DMS 273 (cell line): ENCODE measurements around the gene WNK2.

ENCODE experiments used
- DNase-seq: peaks from one replicate; lab custom pipeline; 2025; ENCODE audit not compliant: unreplicated experiment; lab: John Stamatoyannopoulos, UW

The WNK2 gene

DNA sequence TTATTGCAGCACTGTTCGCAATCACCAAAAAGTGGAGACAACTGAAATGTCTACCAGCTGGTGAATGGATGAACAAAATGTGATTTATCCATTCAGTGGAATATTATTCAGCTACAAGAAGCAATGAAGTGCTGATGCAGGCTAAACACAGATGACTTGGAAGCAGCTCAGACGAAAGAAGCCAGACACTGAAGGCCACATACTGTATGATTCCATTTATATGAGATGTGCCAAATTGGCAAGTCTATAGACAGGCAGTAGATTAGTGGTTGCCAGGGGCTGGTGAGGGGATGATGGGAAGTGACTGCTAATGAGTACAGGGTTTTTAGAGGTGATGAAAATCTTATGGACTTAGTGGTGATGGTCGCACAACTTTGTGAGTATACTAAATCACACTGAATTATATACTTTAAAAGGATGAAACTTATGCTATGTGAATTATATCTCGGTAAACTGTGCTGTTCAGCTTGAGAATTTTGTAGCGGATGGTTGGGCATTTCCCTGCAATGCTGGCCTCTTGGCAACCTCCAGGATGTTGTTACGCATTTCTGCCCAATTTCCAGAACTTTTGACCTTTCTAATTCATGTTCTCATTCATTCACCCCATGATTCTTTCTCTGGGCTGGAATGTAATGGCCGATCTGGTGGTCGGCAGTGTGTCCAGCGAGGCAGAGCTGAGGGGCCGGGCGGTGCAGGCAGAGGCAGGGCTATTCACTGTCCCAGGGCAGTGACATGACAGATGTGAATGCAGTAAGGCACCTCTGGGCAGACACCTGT is 22.0 kb upstream of the WNK2 start:
- no peak for DNase-seq

DNA sequence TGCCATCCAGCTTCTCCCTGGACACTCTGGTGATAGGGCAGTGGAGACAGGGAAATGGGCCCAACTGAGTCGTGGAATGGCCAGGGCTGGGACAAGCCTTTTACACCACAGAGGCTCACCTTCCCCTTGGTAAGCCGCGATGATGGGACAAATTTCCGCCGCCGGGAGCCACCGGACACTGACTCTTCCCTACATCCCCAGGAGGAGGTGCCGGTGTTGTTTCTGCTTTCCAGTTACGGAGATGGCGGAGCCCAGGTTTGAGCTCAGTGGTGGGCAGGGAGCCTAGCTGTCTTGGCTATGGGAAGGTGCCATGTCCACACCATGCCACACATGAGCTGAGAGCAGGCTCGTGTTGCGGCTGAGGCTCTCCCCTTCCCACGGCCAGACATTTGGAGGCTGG is 19.9 kb upstream of the WNK2 start:
- DNase-seq, result no peak

DNA sequence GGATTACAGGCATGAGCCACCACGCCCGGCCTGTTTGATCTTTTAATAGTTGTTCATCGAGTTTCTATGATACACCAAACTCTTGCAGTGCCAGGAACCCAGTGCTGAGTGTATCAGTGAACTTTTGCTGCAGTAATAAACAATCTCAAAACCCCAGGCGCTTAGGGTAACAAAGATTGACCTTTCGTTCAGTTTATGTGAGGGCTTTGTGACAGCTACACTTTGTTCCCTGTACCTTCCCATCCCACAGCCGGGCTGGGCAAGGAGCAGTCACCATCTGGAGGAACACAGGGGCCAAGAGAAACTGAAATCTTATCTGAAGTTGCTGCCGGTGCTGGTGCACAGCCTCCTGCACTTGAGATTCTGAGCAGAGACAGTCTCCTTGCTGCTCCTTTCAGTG is 17.2 kb upstream of the WNK2 start:
- DNase-seq, result peak; percentile 41

DNA sequence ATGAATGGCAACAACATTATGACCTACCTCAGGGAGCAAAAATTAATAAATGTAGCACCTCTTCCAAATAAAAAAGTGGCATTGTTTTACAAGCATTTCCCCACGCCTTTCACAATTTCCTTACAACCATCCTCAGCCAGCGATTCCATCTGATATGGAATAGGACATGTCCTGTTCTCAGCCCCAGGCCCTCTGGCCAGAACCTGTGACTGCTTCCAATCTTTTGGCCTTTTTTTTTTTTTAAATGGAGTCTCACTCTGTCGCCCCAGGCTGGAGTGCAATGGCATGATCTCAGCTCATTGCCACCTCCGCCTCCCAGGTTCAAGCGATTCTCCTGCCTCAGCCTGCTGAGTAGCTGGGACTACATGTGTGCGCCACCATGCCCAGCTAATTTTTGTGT is 16.8 kb upstream of the WNK2 start:
- no peak for DNase-seq

DNA sequence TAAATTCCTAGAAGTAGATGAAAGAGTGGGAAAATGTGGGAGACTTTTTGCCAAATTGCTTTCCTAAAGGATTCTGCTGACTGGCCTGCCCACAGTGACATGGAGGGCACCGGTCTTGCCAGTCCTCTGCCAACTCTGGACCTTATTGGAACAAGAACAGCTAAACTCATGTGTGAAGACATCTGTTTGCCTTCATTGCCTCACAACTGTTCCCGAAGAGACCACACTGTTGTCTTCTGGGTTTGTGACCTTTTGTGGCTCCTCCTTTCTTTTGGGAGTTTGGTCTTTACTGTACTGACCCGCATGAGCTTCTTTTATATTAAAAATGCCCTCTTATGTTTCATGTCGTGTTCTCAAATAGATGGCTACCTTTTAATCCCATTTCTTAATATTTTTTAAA is 16.1 kb upstream of the WNK2 start:
- DNase-seq, result no peak

DNA sequence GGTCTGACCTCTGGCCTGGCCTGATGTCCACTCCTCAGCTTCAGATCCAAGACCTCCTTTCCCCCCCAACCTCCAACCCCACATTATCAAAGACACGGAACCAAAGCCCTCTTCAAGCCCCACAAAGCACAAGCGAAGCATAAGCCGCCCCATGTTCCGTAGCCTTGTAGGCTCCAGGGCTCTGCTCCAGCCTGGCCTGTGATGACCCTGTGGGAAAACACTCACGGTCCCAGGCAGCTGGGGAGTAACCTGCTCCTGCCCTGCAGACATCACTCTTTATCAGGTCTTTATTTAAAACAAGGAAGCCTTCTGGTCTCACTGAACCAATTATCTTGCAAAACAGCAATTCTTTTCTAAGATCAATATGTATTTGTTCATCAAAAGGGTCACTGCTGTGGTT is 15.4 kb upstream of the WNK2 start:
- DNase-seq, result no peak

DNA sequence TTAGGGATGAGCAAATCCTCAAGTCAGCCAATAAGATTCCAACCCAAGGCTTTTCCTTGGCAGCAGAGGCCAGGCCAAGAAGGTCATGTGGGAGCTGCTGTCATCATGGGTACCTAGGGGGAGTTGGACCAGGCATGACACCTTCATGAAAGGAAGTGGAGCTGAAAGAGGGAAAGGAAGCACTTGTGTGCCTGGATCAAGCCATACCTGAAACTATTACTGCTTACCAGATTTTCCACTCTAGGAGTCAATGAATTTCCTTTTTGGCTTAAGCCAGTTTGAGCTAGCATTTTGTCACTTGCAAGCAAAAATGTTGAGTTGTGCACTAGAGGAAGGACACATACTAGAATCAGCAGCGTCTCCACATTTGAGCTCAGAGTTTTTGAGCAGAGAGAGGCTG is 14.5 kb upstream of the WNK2 start:
- no peak for DNase-seq

DNA sequence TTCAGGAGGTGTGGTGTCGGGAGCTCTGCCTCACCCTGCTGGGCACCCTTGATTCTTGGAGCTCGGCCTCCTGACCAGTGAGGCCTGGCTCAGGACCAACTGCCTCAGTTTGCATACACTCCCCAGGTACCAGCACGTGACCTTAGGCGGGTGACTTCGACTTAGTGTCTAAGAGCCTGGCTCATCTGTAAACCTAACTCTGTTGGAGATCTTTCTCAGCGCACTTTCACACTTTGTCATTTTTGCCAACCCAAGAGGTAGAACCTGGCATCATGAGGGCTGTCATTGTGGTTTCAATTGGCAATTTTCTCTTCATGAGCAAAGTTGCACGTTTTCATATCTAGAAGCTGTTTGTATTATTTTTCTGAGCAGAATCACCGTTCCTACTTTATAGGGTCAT is 13.4 kb upstream of the WNK2 start:
- no peak for DNase-seq

DNA sequence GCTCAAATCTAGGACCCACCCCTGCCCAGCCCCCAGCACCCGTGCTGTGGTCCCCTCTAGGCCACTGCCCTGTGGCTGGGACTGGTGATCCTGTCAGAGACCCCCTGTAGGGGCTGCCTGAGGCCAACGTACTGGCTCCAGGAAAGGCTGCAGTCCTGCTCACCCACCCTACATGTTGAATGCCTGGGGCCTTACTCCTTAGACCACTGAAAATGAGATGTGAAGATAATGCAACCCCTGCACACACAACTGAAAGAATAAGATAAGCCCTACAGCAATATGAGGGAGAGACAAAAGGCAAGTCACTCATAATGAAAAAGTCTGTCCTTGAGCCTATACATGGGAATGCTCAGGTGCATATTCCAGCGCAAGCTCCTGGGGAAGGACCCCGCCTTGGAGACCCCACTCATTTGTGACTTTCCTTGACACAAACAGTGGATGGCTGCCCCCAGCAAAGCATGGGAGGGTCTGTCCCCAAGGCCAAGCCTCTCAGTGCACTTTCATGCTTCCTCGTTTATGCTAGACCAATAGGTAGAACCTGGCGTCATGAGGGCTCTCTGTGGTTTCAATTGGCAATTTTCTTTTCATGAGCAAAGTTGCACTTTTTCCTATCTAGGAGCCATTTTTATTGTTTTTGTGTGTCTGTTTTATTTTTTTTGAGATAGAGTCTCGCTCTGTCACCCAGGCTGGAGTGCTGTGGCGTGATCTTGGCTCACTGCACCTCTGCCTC is 12.5 kb upstream of the WNK2 start:
- no peak for DNase-seq

DNA sequence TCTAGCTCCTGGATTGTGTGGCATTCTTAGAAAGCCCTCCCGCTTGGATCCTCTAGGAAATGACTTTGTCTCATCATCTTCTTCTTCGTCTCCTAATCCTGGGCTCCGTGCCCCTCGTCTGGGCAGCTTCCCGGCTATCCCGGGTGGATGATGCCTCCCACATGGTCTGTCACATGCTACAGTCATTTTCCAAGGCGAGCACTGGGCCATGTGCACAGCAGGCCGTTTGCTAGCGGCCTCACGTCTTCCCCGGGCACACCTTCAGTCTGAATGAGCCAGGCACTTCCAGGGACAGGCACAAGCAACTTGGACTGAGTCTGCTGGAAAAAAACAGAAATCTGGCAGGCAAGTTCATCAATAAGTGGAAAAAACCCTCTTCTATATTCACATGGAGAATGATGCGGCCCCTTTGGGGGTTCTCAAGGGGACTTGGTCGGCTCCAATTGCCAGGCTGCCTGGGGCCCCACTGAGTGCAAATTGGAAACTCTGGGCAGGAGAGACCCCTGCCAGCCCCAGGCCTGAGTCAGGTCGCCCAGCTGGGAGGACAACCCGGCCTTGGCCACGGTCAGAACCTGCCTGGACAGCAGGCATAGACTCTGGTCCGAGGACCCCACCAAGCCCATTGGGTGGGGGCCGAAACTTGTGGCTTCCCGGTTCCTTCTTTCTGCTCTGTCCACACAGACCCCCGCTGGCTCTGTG is 11.1 kb upstream of the WNK2 start:
- no peak for DNase-seq

DNA sequence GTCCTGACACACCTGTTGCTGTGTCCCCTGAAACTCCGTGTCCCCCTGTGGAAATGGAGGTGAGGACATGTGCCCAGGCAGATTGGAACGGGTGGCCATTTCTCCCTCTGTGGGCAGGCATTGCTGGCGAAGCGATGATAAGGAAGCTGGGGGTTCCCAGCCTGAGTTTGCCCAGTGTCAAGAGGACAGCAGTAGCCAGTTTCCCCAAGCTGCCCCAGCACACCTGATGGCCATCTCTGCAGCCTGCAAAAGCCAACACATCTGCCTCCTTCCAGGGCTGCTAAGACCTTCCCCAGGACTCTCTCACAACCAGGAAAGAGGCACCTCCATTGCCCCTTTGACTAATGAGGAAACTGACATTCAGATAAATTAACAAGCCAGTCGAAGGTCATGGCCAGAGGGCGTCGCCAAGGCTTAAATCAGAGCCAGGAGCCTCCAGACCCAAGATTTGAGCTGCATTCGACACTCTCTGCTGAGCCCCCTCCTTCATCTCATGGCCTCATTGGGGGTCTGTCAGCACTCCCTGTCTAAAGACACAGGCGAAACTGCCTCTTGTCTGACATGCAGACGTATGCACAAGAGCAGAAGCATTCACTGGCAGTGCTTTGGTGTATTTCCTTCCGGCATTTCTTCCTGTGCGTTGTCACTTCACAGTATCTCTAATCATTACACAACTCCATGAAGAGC is 10.4 kb upstream of the WNK2 start:
- DNase-seq, result no peak

DNA sequence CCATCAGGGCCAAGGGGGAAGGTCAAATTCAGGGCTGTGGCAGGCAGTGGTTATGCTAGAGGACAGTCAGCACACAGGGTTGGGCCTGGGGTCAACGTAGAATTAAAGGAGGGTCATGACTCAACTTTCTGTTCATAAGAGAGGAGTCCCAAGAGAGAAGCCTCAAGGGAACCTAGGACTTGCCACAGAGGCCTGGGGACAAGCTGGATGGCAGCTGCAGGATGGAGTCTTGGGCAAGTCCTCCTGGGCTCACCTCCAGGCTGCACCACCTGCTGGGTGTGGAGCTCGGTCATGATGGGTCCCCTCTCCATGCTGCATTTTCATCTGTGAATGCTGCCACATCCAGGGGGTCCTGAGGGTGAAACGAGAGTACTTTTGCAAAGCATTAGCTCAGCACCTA is 9.0 kb upstream of the WNK2 start:
- peak; percentile 14 for DNase-seq

DNA sequence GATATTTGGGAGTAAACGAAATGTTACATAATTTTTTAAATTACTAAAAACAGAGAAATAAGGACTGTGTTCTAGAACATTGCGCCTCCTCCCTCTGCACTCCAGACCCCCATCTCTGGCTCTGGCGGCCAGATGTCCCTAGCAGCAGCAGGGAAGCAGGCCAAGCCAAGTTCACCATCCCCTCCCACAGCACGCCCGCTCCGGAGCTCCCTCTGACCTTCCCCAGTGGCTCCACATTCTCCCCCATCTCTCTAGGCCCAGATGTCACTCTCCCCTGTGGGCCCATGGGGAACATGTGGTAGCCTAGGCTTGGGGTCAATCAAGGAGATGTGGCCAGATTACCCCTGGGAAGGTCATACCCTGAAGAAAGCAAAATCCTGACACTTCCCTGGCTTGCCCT is 6.3 kb upstream of the WNK2 start:
- DNase-seq, result peak; percentile 71

DNA sequence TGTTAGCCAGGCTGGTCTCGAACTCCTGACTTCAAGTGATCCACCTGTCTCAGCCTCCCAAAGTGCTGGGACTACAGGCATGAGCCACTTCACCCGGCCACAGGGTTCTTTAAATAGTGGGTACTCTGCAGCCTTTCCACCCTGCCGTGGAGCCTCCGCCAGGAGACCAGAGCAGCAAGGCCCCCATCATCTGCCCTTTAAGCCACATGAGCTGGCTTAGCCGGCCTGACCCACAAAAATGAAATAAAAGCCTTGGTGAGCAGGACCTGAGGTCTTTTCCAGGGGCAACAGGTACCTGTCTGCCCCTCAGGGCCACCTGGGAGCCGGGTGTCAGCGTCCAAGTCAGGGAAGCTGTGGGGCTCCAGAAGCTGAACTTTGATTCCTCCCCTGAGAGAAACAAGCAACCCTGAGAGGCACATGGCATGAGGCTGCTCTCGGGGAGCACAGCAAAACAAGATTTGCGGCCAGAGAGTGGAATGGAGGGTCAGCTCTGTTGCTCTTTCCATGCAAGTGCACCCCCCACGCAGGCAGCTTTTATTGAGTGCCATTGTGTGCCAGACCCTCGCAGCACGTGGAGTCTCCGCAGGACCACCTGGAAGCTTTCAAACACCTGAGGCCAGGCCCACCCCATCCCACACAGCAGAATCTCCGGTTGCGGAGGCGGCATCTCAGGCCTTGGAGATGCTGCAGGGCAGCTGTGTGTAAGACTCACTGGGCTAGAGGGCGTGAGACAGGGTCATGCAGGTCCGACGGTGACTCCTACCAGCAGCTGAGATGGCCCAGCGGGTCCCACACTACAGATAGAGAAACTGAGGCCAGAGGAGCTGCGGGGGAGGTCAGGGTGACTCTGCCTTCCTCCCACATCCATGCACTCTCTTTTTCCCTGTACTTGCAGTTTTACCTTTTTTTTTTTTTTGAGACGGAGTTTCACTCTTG is 4.8 kb upstream of the WNK2 start:
- DNase-seq, result no peak

DNA sequence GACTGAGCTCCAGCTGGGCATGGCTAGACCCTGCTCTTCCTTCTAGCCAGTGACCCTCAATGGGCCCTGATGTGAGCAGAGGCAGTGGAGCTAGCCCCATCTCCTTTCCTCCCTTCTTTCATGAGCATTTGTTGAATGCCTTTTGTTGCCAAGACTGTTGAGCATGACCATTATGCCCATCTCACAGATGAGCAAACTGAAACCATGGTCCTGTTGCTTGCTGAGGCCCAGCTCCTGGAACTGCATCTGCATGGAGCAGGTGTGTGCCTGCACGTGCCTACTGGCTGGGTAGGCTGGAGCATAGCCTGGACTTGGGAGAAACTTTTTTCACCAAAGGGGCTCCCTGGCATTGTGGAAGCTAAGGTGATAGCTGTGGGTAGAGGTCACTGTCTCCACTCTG is 3.0 kb upstream of the WNK2 start:
- DNase-seq, result no peak

DNA sequence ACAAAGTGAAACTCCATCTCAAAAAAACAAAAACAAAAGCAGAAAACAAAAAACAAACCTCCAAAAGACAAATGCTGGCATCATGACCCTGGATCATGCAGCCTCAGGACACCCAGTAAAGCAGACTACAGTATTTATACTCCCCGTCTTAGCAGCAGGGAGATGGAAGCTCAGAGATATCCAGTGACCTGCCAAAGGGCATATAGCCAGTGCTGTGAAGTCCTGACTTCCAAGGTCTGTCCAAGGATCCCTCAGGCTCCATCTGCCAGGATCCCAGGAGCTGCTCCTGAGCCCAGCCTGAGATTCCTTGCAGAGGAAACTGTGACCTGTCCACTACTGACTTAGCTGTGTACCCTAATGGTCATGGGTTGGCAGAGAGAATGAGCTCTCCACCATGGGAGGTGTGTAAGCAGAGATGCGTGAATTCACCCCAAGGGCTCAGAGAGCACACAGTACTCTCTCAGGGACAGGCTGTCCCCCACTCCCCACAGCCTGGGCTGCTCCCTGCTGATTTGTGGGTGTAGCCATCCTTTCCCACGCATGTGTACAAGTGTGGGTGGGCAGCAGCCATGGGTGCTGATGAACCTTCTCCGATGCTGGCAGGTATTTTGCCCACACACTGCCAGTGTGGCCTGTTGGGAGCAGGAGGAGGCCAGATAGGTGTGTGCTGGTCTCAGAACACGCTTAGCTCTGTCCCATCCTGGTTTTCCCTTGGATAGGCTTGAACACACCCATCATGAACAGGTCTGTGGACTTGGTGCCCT is 2.1 kb upstream of the WNK2 start:
- peak; percentile 25 for DNase-seq

DNA sequence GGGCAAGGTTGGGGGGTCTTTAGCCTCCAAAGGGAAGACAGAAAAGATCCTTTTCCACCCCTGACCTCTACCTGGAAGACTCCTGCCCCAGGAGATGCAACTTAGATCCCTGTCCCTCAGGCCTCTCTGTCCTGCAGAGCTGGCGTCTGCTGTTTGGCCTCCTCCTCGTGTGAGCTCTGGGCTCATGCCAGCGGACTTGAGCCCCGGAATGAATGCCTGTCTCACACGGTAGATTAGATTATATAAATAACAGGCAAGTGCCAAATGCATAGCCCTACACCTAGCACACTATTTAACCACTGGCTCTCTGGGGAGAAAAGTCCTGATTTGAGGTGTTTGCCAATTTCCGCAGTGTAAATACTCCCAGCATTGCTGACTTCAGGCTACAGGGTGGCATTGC is 1.4 kb upstream of the WNK2 start:
- peak; percentile 49 for DNase-seq

DNA sequence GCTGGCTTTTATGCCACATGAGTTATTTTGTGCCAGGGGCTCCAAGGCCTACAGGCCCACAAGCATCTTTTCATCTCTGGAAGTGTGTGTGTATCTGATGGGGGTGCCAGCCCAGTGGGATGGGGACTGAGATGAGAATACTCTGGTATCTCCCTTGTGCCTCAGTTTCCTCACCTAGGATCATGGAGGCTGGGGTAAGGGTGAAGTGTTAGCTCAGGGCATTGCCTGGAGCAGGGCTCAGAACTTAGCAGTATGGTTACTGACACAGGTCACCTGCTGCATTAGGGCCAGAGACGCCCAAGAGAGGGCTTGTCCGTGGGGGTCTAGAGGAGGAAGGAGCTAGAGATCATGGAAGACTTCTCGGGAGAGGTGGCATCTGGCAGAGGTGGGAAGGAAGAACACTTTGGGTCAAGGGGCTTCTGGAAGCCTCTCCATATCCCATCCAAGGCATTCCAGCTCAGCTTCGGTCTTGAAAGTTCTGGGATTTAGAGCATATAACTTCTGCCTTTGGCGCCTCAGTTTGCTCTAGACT is 742 bp upstream of the WNK2 start:
- DNase-seq, result no peak

DNA sequence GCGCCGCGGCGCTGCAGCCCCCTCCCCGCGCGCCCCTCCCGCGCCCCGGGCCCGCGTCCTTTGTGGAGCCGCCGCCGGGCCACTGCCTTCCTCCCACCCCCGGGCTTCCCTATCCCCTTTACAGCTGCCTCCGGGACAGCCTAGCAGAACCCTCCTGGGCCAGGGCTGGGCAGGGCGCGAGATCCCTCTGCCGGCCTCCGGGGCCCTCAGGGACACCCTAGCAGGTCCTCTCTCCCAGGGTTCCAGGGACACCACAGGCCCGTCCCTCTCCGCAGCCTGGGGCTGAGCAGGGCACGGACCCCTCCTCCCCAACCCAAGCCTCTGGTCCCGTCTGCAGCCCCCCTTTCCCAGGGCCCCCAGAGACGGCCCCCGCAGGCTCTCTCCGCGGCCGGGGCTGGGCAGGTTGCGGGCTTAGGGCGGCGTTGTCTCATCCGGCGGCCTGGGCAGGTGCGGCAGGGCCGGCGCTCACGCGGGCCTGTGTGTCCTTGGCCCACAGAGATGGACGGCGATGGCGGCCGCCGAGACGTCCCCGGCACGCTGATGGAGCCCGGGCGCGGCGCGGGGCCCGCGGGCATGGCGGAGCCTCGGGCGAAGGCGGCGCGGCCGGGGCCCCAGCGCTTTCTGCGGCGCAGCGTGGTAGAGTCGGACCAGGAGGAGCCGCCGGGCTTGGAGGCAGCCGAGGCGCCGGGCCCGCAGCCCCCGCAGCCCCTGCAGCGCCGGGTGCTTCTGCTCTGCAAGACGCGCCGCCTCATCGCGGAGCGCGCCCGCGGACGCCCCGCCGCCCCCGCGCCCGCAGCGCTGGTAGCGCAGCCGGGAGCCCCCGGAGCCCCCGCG is 710 bp downstream of the WNK2 start:
- peak; percentile 71 for DNase-seq
